Natural killer cell (primary cell): ENCODE measurements around the gene ZMIZ1. TPM values are rescaled to one million over a fixed set of nuclear protein-coding genes. Genes with fewer than 3 reads are reported as not detected.
A peak's percentile ranks its signal among the peaks of the same experiment; 100 is the strongest.

Experiments
- ATAC-seq, 3 donors: fragments of 150-1000 bp in 2 of 3; fragments of 200-7000 bp in 1 of 3; cut with Tn5 transposase; 1 replicate in 1 of 3; 2 replicates in 2 of 3; pipeline ENCODE4 v1.10.0; 2021; ENCODE audit warnings: mild to moderate bottlenecking in 2 of 3, moderate library complexity in 2 of 3
- DNase-seq, 2 donors: peaks; one replicate each; pipeline versions ENCODE4 v3.0.0 to v3.0.0-alpha.2; 2013 to 2021; ENCODE audit warnings: mixed read lengths in 1 of 2
- H3K27ac ChIP-seq: one replicate; pipeline ENCODE4 v1.5.1; 2013; ENCODE audit warnings: mild to moderate bottlenecking, low read length
- H3K27me3 ChIP-seq: one replicate; pipeline ENCODE4 v1.6.1; 2013; ENCODE audit warnings: low read length; ENCODE audit not compliant: control insufficient read depth, insufficient read depth
- H3K36me3 ChIP-seq: one replicate; pipeline ENCODE4 v1.6.1; 2013; ENCODE audit warnings: low read length; ENCODE audit not compliant: control insufficient read depth, insufficient read depth
- H3K4me1 ChIP-seq: one replicate; pipeline ENCODE4 v1.6.1; 2013; ENCODE audit warnings: low read length; ENCODE audit not compliant: control insufficient read depth, insufficient read depth
- H3K4me3 ChIP-seq: one replicate; pipeline ENCODE4 v1.5.1; 2013; ENCODE audit warnings: low read length
- H3K9me3 ChIP-seq: one replicate; pipeline ENCODE4 v1.6.1; 2013; ENCODE audit warnings: low read length; ENCODE audit not compliant: control insufficient read depth, insufficient read depth
- H3K27ac Mint-ChIP-seq, 2 donors: one replicate each; pipeline ENCODE4 v1.8.0; 2022; ENCODE audit warnings: mild to moderate bottlenecking in 2 of 2, mixed read lengths in 2 of 2, moderate library complexity in 1 of 2
- H3K27me3 Mint-ChIP-seq, 2 donors: one replicate each; pipeline ENCODE4 v1.8.0; 2022; ENCODE audit warnings: low read depth in 2 of 2, mixed read lengths in 2 of 2
- H3K36me3 Mint-ChIP-seq: one replicate; pipeline ENCODE4 v1.8.0; 2022; ENCODE audit warnings: mixed read lengths
- H3K4me1 Mint-ChIP-seq, 2 donors: one replicate each; pipeline ENCODE4 v1.8.0; 2022; ENCODE audit warnings: mixed read lengths in 2 of 2
- H3K4me3 Mint-ChIP-seq: one replicate; pipeline ENCODE4 v1.8.0; 2022; ENCODE audit warnings: mild to moderate bottlenecking, moderate library complexity, mixed read lengths
- H3K9me3 Mint-ChIP-seq, 2 donors: one replicate each; pipeline ENCODE4 v1.8.0; 2022; ENCODE audit warnings: mixed read lengths in 2 of 2
- CTCF ChIP-seq: fragments of 200-600 bp; IDR thresholded peaks from one replicate; pipeline ENCODE4 v1.8.0; 2022; ENCODE audit warnings: antibody characterized with exemption
- WGBS: methylation state at CpG from one replicate; pipeline ENCODE4 v1.1.7; 2013; ENCODE audit warnings: missing lambda C conversion rate; ENCODE audit not compliant: insufficient coverage; 5-methylcytosine and 5-hydroxymethylcytosine counted together
- intact Hi-C: fragments of 100-400 bp; cut with micrococcal nuclease; formaldehyde crosslinking; loops from one replicate; pipeline ENCODE4 v1.14.2; 2022
- total RNA-seq, 4 donors: library from RNA; stranded (reverse); fragments of 120-200 nt in 1 of 4; gene quantifications; one replicate each; pipeline versions ENCODE4 v1.2.3 to v1.2.4, GENCODE V29; 2013 to 2022

The ZMIZ1 gene
- total RNA-seq, 3 donors from 2014 or later (not counting 1 experiment from before 2014, with no cell fraction given) = 36.5 to 51.5 (median 37.9) TPM

GRCh38 chr10:79158004-79158340 lies 89.2 kb downstream of the ZMIZ1 start:
- H3K27ac ChIP-seq = no peak overlapping the region
- H3K9me3 ChIP-seq = no peaks in the 10 kb centered on the region
- H3K36me3 ChIP-seq = no peaks in the 10 kb centered on the region
- intact Hi-C loops = no loop called here
- peaks cover 19 to 37% of the 10 kb centered on the region in 2 donors for H3K4me1 Mint-ChIP-seq
- H3K27me3 ChIP-seq = no peaks in the 10 kb centered on the region
- WGBS = 86% methylated on average over 5 of the region's 5 CpGs
- no peaks in the 10 kb centered on the region for H3K27me3 Mint-ChIP-seq
- no peak overlapping the region for H3K4me3 ChIP-seq
- TF ChIP-seq CTCF = no peak
- H3K27ac Mint-ChIP-seq = no peak overlapping the region
- ATAC-seq (no peak), DNase-seq (no peak)
- H3K36me3 Mint-ChIP-seq = no peaks in the 10 kb centered on the region
- H3K9me3 Mint-ChIP-seq = no peaks in the 10 kb centered on the region
- no peak overlapping the region for H3K4me3 Mint-ChIP-seq
- peaks cover 13% of the 10 kb centered on the region for H3K4me1 ChIP-seq

GRCh38 chr10:79158402-79159097 lies 89.8 kb downstream of the ZMIZ1 start:
- H3K27me3 ChIP-seq = no peaks in the 10 kb centered on the region
- intact Hi-C loops = no loop called here
- no peaks in the 10 kb centered on the region for H3K9me3 ChIP-seq
- H3K4me1 ChIP-seq = peaks cover 13% of the 10 kb centered on the region
- Mint-ChIP-seq H3K4me3 (no peak overlapping the region), H3K27me3 (no peaks in the 10 kb centered on the region), H3K27ac (peak overlapping the region in 1 of 2 donors; percentile 29), H3K4me1 (peaks cover 19 to 35% of the 10 kb centered on the region in 2 donors), H3K9me3 (no peaks in the 10 kb centered on the region), H3K36me3 (no peaks in the 10 kb centered on the region)
- DNase-seq (no peak), ATAC-seq (no peak)
- H3K36me3 ChIP-seq = no peaks in the 10 kb centered on the region
- H3K27ac ChIP-seq = no peak overlapping the region
- no peak for TF ChIP-seq CTCF
- WGBS = 75% methylated on average over 7 of the region's 9 CpGs
- H3K4me3 ChIP-seq = no peak overlapping the region

- no peak overlapping the region for H3K27ac ChIP-seq
- DNase-seq = no peak
- Mint-ChIP-seq H3K27me3 (no peaks in the 10 kb centered on the region), H3K27ac (peak overlapping the region in 1 of 2 donors; percentile 29), H3K36me3 (no peaks in the 10 kb centered on the region), H3K4me3 (no peak overlapping the region), H3K9me3 (no peaks in the 10 kb centered on the region), H3K4me1 (peaks cover 19 to 35% of the 10 kb centered on the region in 2 donors)
- intact Hi-C loops = no loop called here
- H3K36me3 ChIP-seq = no peaks in the 10 kb centered on the region
- no peak for ATAC-seq
- H3K4me1 ChIP-seq = peaks cover 7% of the 10 kb centered on the region
- H3K9me3 ChIP-seq = no peaks in the 10 kb centered on the region
- no peak for TF ChIP-seq CTCF
- H3K27me3 ChIP-seq = no peaks in the 10 kb centered on the region
- no peak overlapping the region for H3K4me3 ChIP-seq
- 76% methylated on average over 18 of the region's 18 CpGs for WGBS
Observed at GRCh38 chr10:79159141-79159651, 90.4 kb downstream of the ZMIZ1 start.

- no peak overlapping the region for H3K4me3 Mint-ChIP-seq
- DNase-seq (no peak), ATAC-seq (no peak)
- intact Hi-C loops = no loop called here
- no peaks in the 10 kb centered on the region for H3K9me3 ChIP-seq
- H3K27me3 ChIP-seq = no peaks in the 10 kb centered on the region
- H3K27ac ChIP-seq = no peak overlapping the region
- H3K4me1 Mint-ChIP-seq = peaks cover 19 to 35% of the 10 kb centered on the region in 2 donors
- peaks cover 7% of the 10 kb centered on the region for H3K4me1 ChIP-seq
- TF ChIP-seq CTCF = no peak
- H3K27me3 Mint-ChIP-seq = no peaks in the 10 kb centered on the region
- H3K36me3 ChIP-seq = no peaks in the 10 kb centered on the region
- H3K4me3 ChIP-seq = no peak overlapping the region
- no peaks in the 10 kb centered on the region for H3K9me3 Mint-ChIP-seq
- WGBS = 95% methylated on average over 15 of the region's 15 CpGs
- no peaks in the 10 kb centered on the region for H3K36me3 Mint-ChIP-seq
- H3K27ac Mint-ChIP-seq = no peak overlapping the region
Observed at GRCh38 chr10:79159785-79160184, 91.0 kb downstream of the ZMIZ1 start.
